ENCODE measurements around the gene ROBO4.

- no peak for TF ChIP-seq CTCF (IDR thresholded peaks at IDR 0.05; ENCODE audit: insufficient read depth, low read length, poor library complexity, severe bottlenecking)
- TF ChIP-seq EZH2phosphoT487 (conservative IDR thresholded peaks at IDR 0.05; ENCODE audit: low read length), result no peak
These were observed 36.0 kb downstream of the ROBO4 start for GRCh38 chr11:124861670-124862069.

Data from SU-DHL-6 (cell line).